GM13977 (cell line): Measurements from ENCODE around the gene RAC3.

Experiments
- DNase-seq: peaks from one replicate; pipeline ENCODE4 v3.0.0; 2012; ENCODE audit warnings: low spot score
- CTCF ChIP-seq: IDR thresholded peaks from 2 replicates; pipeline ENCODE4 v1.5.1; 2012; ENCODE audit warnings: mild to moderate bottlenecking, control low read depth; ENCODE audit not compliant: insufficient read depth; ENCODE audit errors: extremely low read depth, missing control alignments
- in situ Hi-C: fragments of 300-500 bp; cut with MboI; formaldehyde crosslinking; loops from one replicate; pipeline ENCODE4 v1.12.0; 2022; ENCODE audit warnings: low sequenced_read_pairs, low pct_unique_long_range_greater_than_20kb, mixed read lengths, inconsistent platforms; ENCODE audit not compliant: unreplicated experiment

Gene RAC3

GRCh38 chr17:81999976-82000802 lies 31.3 kb upstream of the RAC3 start:
- no peak for DNase-seq
- TF ChIP-seq CTCF = no peak
- in situ Hi-C loops = no loop called here

- in situ Hi-C loops = no loop called here
These were observed 30.5 kb upstream of the RAC3 start for GRCh38 chr17:82000803-82001570.

GRCh38 chr17:82001571-82002056 lies 29.9 kb upstream of the RAC3 start:
- no peak for TF ChIP-seq CTCF

More at GRCh38 chr17:82000803-82001570, 30.5 kb upstream of the RAC3 start:
- DNase-seq = no peak
- TF ChIP-seq CTCF = no peak

GRCh38 chr17:82003411-82004381 lies 27.8 kb upstream of the RAC3 start:
- in situ Hi-C loops = no loop called here
- DNase-seq = no peak
- TF ChIP-seq CTCF = no peak

More at GRCh38 chr17:82001571-82002056, 29.9 kb upstream of the RAC3 start:
- in situ Hi-C loops = no loop called here
- no peak for DNase-seq

GRCh38 chr17:82004517-82005455 lies 26.7 kb upstream of the RAC3 start:
- DNase-seq = no peak
- TF ChIP-seq CTCF = no peak
- in situ Hi-C loops = no loop called here
